HCT116 (cell line): Measurements from ENCODE around the gene CRHR1. TPM values are rescaled to one million over a fixed set of nuclear protein-coding genes. Genes with fewer than 3 reads are reported as not detected.

Experiments
- ATAC-seq: fragments of 200-7000 bp; cut with Tn5 transposase; 2 replicates; pipeline ENCODE4 v1.9.1; 2020; ENCODE audit warnings: mild to moderate bottlenecking, moderate library complexity
- BruUV-seq: library from RNA; stranded (reverse); fragments of 400-500 nt; replicated peaks from 2 replicates; lab custom pipeline; 2021; lab: Mats Ljungman, UMichigan
- CTCF ChIA-PET: fragments of 300-600 bp; sonication (Branson Sonifier 250); formaldehyde crosslinking; loops from one replicate; lab custom pipeline; 2021; ENCODE audit warnings: antibody characterized with exemption; lab: Charles Lee
- POLR2A ChIA-PET: fragments of 300-600, 350-600 bp; sonication (Branson Sonifier 250); formaldehyde crosslinking; loops from one replicate; lab custom pipeline; 2021; ENCODE audit warnings: antibody characterized with exemption; lab: Charles Lee
- RAD21 ChIA-PET, 2 experiments: fragments of 300-600 bp; sonication (Branson Sonifier 250); formaldehyde crosslinking; loops; one replicate each; lab custom pipeline; 2023; ENCODE audit warnings: low total read pairs in 2 of 2; ENCODE audit not compliant: uncharacterized antibody in 2 of 2, unreplicated experiment in 2 of 2, low non-redundant PET in 1 of 2; lab: Charles Lee
- DNase-seq: peaks from one replicate; pipeline ENCODE4 v3.0.0-alpha.2; 2010; ENCODE audit warnings: low read depth, low spot score
- H2AFZ ChIP-seq: fragments of 200-600 bp; shearing (Covaris generic), sonication (generic); 2 replicates; pipeline ENCODE4 v1.6.1; 2017; ENCODE audit warnings: low read depth, mixed run types, mixed read lengths, antibody characterized with exemption, low read length; ENCODE audit not compliant: poor library complexity, severe bottlenecking
- H3K27ac ChIP-seq: 2 replicates; pipeline ENCODE4 v1.5.1; 2012; ENCODE audit warnings: low read depth, low read length
- H3K27me3 ChIP-seq: fragments of 200-600 bp; sonication (generic); 2 replicates; pipeline ENCODE4 v1.6.1; 2016; ENCODE audit warnings: mixed run types, low read length, mixed read lengths; ENCODE audit not compliant: insufficient read depth
- H3K36me3 ChIP-seq, 2 experiments: fragments of 200-500 bp in 1 of 2; fragments of 200-600 bp in 1 of 2; sonication (Bioruptor generic) in 1 of 2; sonication (generic) in 1 of 2; 2 replicates each; pipeline versions ENCODE4 v1.5.1 to v1.6.1; 2014 to 2016; ENCODE audit warnings: low read length in 2 of 2, inconsistent platforms in 1 of 2, mixed read lengths in 1 of 2, mixed run types in 1 of 2; ENCODE audit not compliant: insufficient read depth in 2 of 2, control insufficient read depth in 1 of 2
- H3K4me1 ChIP-seq, 2 experiments: fragments of 200-600 bp in 1 of 2; sonication (generic) in 1 of 2; 2 replicates each; pipeline versions ENCODE4 v1.5.1 to v1.6.1; 2012 to 2017; ENCODE audit warnings: low read length in 2 of 2, inconsistent platforms in 1 of 2, mild to moderate bottlenecking in 1 of 2, mixed read lengths in 1 of 2, mixed run types in 1 of 2, moderate library complexity in 1 of 2; ENCODE audit not compliant: insufficient read depth in 2 of 2, control insufficient read depth in 1 of 2
- H3K4me2 ChIP-seq: fragments of 200-600 bp; sonication (generic); 2 replicates; pipeline ENCODE4 v1.6.1; 2017; ENCODE audit warnings: mixed run types, low read length, mixed read lengths
- H3K4me3 ChIP-seq, 2 experiments: fragments of 200-600 bp in 1 of 2; sonication (generic) in 1 of 2; replicated peaks in 1 of 2; 2 replicates each; pipeline ENCODE4 v1.5.1; 2011 to 2016; ENCODE audit warnings: low read length in 2 of 2, control low read depth in 1 of 2, low read depth in 1 of 2, mild to moderate bottlenecking in 1 of 2, mixed read lengths in 1 of 2, mixed run types in 1 of 2
- H3K79me2 ChIP-seq: fragments of 200-600 bp; sonication (generic); 2 replicates; pipeline ENCODE4 v1.6.1; 2017; ENCODE audit warnings: mild to moderate bottlenecking, mixed run types, low read length, moderate library complexity, mixed read lengths; ENCODE audit not compliant: insufficient read depth
- H3K9ac ChIP-seq: fragments of 200-600 bp; sonication (generic); 2 replicates; pipeline ENCODE4 v1.6.1; 2016; ENCODE audit warnings: low read length, mixed read lengths
- H3K9me2 ChIP-seq: fragments of 200-600 bp; sonication (generic), shearing (Covaris generic); 2 replicates; pipeline ENCODE4 v1.6.1; 2017; ENCODE audit warnings: mixed run types, mild to moderate bottlenecking, moderate library complexity; ENCODE audit not compliant: insufficient read depth
- H3K9me3 ChIP-seq, 2 experiments: fragments of 200-500 bp in 1 of 2; fragments of 200-600 bp in 1 of 2; sonication (Bioruptor generic) in 1 of 2; sonication (generic) in 1 of 2; 2 replicates each; pipeline ENCODE4 v1.6.1; 2014 to 2017; ENCODE audit warnings: low read length in 2 of 2, mixed read lengths in 2 of 2, inconsistent platforms in 1 of 2, low read depth in 1 of 2, mild to moderate bottlenecking in 1 of 2, mixed run types in 1 of 2, moderate library complexity in 1 of 2; ENCODE audit not compliant: control insufficient read depth in 1 of 2, insufficient read depth in 1 of 2
- H4K20me1 ChIP-seq: fragments of 200-600 bp; sonication (generic), shearing (Covaris generic); 2 replicates; pipeline ENCODE4 v1.6.1; 2017; ENCODE audit warnings: mixed run types, mild to moderate bottlenecking, moderate library complexity; ENCODE audit not compliant: insufficient read depth
- ATF3 ChIP-seq: IDR thresholded peaks from 2 replicates; pipeline ENCODE4 v1.6.1; 2012
- CBX3 ChIP-seq: IDR thresholded peaks from 2 replicates; pipeline ENCODE4 v1.6.1; 2012; ENCODE audit warnings: low read depth
- ELF1 ChIP-seq: IDR thresholded peaks from 2 replicates; pipeline ENCODE4 v1.6.1; 2012; ENCODE audit warnings: low read depth, borderline replicate concordance
- EZH2 ChIP-seq: fragments of 200-600 bp; sonication (generic); IDR thresholded peaks from 2 replicates; pipeline ENCODE4 v1.6.1; 2017; ENCODE audit warnings: antibody characterized with exemption, mixed run types
- EZH2phosphoT487 ChIP-seq: fragments of 200-600 bp; IDR thresholded peaks from 2 replicates; pipeline ENCODE4 v1.6.1; 2018; ENCODE audit warnings: antibody characterized with exemption, borderline replicate concordance
- FOSL1 ChIP-seq: IDR thresholded peaks from 2 replicates; pipeline ENCODE4 v1.6.1; 2012; ENCODE audit warnings: low read depth
- JUND ChIP-seq: IDR thresholded peaks from 2 replicates; pipeline ENCODE4 v1.6.1; 2012
- POLR2A ChIP-seq: IDR thresholded peaks from 2 replicates; pipeline ENCODE4 v1.7.0; 2011; ENCODE audit warnings: borderline replicate concordance; ENCODE audit not compliant: insufficient read depth, insufficient read length; ENCODE audit errors: extremely low read depth
- RAD21 ChIP-seq: IDR thresholded peaks from 2 replicates; pipeline ENCODE4 v1.6.1; 2012; ENCODE audit warnings: low read depth, mild to moderate bottlenecking
- SP1 ChIP-seq: IDR thresholded peaks from 2 replicates; pipeline ENCODE4 v1.6.1; 2012; ENCODE audit warnings: low read depth
- SRF ChIP-seq: IDR thresholded peaks from 2 replicates; pipeline ENCODE4 v1.6.1; 2012; ENCODE audit warnings: low read depth
- TCF7L2 ChIP-seq: IDR thresholded peaks from 2 replicates; pipeline ENCODE4 v1.7.0; 2011; ENCODE audit warnings: borderline replicate concordance, inconsistent platforms; ENCODE audit not compliant: insufficient read depth, insufficient read length; ENCODE audit errors: extremely low read depth
- YY1 ChIP-seq: IDR thresholded peaks from 2 replicates; pipeline ENCODE4 v1.6.1; 2011; ENCODE audit warnings: low read length, low read depth, moderate library complexity, mild to moderate bottlenecking; ENCODE audit not compliant: insufficient replicate concordance; ENCODE audit errors: extremely low read depth
- ZBTB33 ChIP-seq: IDR thresholded peaks from 2 replicates; pipeline ENCODE4 v1.6.1; 2011; ENCODE audit warnings: mild to moderate bottlenecking, low read length, moderate library complexity; ENCODE audit not compliant: insufficient replicate concordance; ENCODE audit errors: extremely low read depth
- intact Hi-C: fragments of 100-400 bp; cut with micrococcal nuclease; formaldehyde crosslinking; loops from 2 replicates; pipeline ENCODE4 v1.10.0; 2022
- total RNA-seq: library from RNA; stranded (reverse); gene quantifications from one replicate; pipeline ENCODE4 v1.2.1, GENCODE V29; 2021; ENCODE audit not compliant: unreplicated experiment
- TF ChIP-seq, protein P1 (sequence below), 3 experiments: fragments of 200-600 bp in 1 of 3; sonication (generic) in 1 of 3; IDR thresholded peaks in 2 of 3; conservative IDR thresholded peaks in 1 of 3; 2 replicates each; pipeline ENCODE4 v1.5.1; 2012 to 2017; ENCODE audit warnings: low read depth in 2 of 3, low read length in 2 of 3, antibody characterized with exemption in 1 of 3, borderline replicate concordance in 1 of 3, control low read depth in 1 of 3, mild to moderate bottlenecking in 1 of 3, mixed read lengths in 1 of 3, mixed run types in 1 of 3, moderate library complexity in 1 of 3; ENCODE audit not compliant: insufficient read depth in 1 of 3
- TF ChIP-seq, protein P2 (sequence below): IDR thresholded peaks from 2 replicates; pipeline ENCODE4 v1.6.1; 2012

Gene CRHR1
- total RNA-seq, 1 experiment from 2014 or later: 0.12 TPM

GRCh38 chr17:45849536-45849990 lies 65.4 kb downstream of the CRHR1 start:
- no peak overlapping the region for H3K4me3 ChIP-seq
- no peaks in the 10 kb centered on the region for H3K36me3 ChIP-seq
- DNase-seq (no peak), ATAC-seq (no peak)
- CTCF ChIA-PET: interaction anchor here (1.4 to 2.1 kb wide), 3 partner anchors 14 to 209 kb away, joined by 4 to 8 read pairs (median 6); no protein-coding TSS in a partner anchor
- H3K27me3 ChIP-seq: no peaks in the 10 kb centered on the region
- H4K20me1 ChIP-seq: no peaks in the 10 kb centered on the region
- no peak for TF ChIP-seq EZH2
- no peak for TF ChIP-seq TCF7L2
- TF ChIP-seq FOSL1: no peak
- TF ChIP-seq, protein P1, sequence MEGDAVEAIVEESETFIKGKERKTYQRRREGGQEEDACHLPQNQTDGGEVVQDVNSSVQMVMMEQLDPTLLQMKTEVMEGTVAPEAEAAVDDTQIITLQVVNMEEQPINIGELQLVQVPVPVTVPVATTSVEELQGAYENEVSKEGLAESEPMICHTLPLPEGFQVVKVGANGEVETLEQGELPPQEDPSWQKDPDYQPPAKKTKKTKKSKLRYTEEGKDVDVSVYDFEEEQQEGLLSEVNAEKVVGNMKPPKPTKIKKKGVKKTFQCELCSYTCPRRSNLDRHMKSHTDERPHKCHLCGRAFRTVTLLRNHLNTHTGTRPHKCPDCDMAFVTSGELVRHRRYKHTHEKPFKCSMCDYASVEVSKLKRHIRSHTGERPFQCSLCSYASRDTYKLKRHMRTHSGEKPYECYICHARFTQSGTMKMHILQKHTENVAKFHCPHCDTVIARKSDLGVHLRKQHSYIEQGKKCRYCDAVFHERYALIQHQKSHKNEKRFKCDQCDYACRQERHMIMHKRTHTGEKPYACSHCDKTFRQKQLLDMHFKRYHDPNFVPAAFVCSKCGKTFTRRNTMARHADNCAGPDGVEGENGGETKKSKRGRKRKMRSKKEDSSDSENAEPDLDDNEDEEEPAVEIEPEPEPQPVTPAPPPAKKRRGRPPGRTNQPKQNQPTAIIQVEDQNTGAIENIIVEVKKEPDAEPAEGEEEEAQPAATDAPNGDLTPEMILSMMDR (IDR thresholded peaks at IDR 0.05 in 2 of 3, conservative IDR thresholded peaks at IDR 0.05 in 1 of 3; ENCODE audit: borderline replicate concordance in 1 of 3, insufficient read depth in 1 of 3, low read depth in 2 of 3, low read length in 2 of 3): no peak
- TF ChIP-seq JUND: no peak
- H2AFZ ChIP-seq: no peak overlapping the region
- BruUV-seq: no TSS peak
- no peaks in the 10 kb centered on the region for H3K9me3 ChIP-seq
- intact Hi-C loops: no loop called here
- POLR2A ChIA-PET: no interaction called here
- H3K4me1 ChIP-seq: peaks cover 0 to 6% of the 10 kb centered on the region in 2 experiments; a peak in 2 of 4 replicates
- no peak overlapping the region for H3K9ac ChIP-seq
- H3K4me2 ChIP-seq: no peak overlapping the region
- H3K27ac ChIP-seq: no peak overlapping the region
- no peaks in the 10 kb centered on the region for H3K9me2 ChIP-seq
- H3K79me2 ChIP-seq: no peaks in the 10 kb centered on the region
- RAD21 ChIA-PET: interaction anchor here in 1 of 2 experiments (1.1 kb wide), 1 partner anchor 201 kb away, joined by 3 read pairs; no protein-coding TSS in a partner anchor

- intact Hi-C loops: loop anchor here (10.0 kb wide), 1 partner anchor 635 kb away; no protein-coding TSS in a partner anchor
- no peak for TF ChIP-seq ELF1
- no peak for TF ChIP-seq ATF3
- no peak for TF ChIP-seq ZBTB33
- TF ChIP-seq SP1: no peak
- TF ChIP-seq, protein P2, sequence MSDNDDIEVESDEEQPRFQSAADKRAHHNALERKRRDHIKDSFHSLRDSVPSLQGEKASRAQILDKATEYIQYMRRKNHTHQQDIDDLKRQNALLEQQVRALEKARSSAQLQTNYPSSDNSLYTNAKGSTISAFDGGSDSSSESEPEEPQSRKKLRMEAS: no peak
- no peak for TF ChIP-seq SRF
- TF ChIP-seq EZH2: no peak
- TF ChIP-seq FOSL1: no peak
- TF ChIP-seq TCF7L2: no peak
- TF ChIP-seq RAD21: no peak
- no peak for TF ChIP-seq YY1
- no peak for TF ChIP-seq CBX3
- no peak for TF ChIP-seq EZH2phosphoT487
- TF ChIP-seq POLR2A: no peak
Observed at GRCh38 chr17:45850011-45850410, 65.9 kb downstream of the CRHR1 start.

More at GRCh38 chr17:45850011-45850410, 65.9 kb downstream of the CRHR1 start:
- Histone ChIP-seq H3K9me2 (no peaks in the 10 kb centered on the region), H3K9me3 (no peaks in the 10 kb centered on the region), H3K9ac (no peak overlapping the region), H4K20me1 (no peaks in the 10 kb centered on the region), H3K27me3 (no peaks in the 10 kb centered on the region), H3K79me2 (no peaks in the 10 kb centered on the region), H3K4me2 (no peak overlapping the region), H3K4me1 (peaks cover 0 to 6% of the 10 kb centered on the region in 2 experiments; a peak in 2 of 4 replicates), H3K36me3 (no peaks in the 10 kb centered on the region), H3K4me3 (no peak overlapping the region), H2AFZ (no peak overlapping the region), H3K27ac (no peak overlapping the region)
- no peak for DNase-seq
- ChIA-PET POLR2A (interaction anchor here (0.6 kb wide), 1 partner anchor 93 kb away, joined by 3 read pairs; no protein-coding TSS in a partner anchor), CTCF (interaction anchor here (1.5 to 2.1 kb wide), 2 partner anchors 18 to 210 kb away, joined by 6 to 8 read pairs; no protein-coding TSS in a partner anchor), RAD21 (no interaction called here)
- ATAC-seq: no peak
- no TSS peak for BruUV-seq
